Fibroblast of upper back skin (primary cell): ENCODE results near the gene ZNF200.
"Not testable (repeated sequence)": the region's sequence is repeated elsewhere in the genome, so short reads cannot be mapped to it uniquely, and the experiment has no call there.

ENCODE experiments used
- DNase-seq: peaks from one replicate; pipeline ENCODE4 v3.0.0-alpha.2; 2013

Gene ZNF200, protein sequence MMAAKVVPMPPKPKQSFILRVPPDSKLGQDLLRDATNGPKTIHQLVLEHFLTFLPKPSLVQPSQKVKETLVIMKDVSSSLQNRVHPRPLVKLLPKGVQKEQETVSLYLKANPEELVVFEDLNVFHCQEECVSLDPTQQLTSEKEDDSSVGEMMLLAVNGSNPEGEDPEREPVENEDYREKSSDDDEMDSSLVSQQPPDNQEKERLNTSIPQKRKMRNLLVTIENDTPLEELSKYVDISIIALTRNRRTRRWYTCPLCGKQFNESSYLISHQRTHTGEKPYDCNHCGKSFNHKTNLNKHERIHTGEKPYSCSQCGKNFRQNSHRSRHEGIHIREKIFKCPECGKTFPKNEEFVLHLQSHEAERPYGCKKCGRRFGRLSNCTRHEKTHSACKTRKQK

GRCh38 chr16:3234857-3235561 lies at the start of gene ZNF200:
Gene ZNF200 (minus strand): TSS chr16:3235158. CDS start chr16:3233755, 1,403 bp downstream.
- DNase-seq, result peak; percentile 94

DNA sequence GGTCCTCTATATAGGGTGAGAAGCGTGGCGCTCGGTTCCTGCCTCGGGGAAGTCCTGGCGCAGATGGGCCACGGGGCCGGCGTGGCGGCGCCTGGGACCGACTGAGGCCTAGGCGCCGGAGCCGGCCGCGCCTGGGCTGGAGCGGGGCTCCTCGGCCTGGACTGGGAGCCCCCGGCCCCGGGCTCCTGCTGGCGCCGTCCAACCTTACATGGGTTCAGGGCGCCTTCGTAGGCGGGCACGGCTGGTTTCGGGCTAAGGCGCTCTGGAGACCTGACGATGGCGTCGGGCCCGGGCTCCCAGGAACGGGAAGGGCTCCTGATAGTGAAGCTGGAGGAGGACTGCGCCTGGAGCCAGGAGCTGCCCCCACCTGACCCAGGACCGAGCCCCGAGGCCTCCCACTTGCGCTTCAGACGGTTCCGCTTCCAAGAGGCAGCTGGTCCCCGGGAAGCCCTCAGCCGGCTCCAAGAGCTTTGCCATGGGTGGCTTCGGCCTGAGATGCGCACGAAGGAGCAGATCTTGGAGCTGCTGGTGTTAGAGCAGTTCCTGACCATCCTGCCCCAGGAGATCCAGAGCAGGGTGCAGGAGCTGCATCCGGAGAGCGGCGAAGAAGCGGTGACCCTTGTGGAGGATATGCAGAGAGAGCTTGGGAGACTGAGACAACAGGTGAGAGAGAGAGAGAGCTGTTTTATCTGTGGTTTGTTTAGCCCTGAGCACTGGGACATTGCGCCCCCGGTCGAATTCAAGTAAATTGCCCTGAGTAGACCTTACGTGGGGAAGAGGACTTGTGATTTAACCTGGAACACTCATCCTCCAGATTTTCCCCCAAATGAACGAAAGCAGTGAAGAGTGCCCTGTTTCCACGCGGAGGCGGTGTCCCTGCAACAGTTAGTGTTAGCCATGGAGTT lies 48.8 kb upstream of the ZNF200 start:
- DNase-seq, result no peak

GRCh38 chr16:3282730-3283542 lies 48.0 kb upstream of the ZNF200 start, which contains the start of gene ZNF263:
Gene ZNF263 (plus strand): TSS chr16:3283491. CDS start chr16:3283819, 328 bp downstream.
- peak; percentile 98 for DNase-seq

DNA sequence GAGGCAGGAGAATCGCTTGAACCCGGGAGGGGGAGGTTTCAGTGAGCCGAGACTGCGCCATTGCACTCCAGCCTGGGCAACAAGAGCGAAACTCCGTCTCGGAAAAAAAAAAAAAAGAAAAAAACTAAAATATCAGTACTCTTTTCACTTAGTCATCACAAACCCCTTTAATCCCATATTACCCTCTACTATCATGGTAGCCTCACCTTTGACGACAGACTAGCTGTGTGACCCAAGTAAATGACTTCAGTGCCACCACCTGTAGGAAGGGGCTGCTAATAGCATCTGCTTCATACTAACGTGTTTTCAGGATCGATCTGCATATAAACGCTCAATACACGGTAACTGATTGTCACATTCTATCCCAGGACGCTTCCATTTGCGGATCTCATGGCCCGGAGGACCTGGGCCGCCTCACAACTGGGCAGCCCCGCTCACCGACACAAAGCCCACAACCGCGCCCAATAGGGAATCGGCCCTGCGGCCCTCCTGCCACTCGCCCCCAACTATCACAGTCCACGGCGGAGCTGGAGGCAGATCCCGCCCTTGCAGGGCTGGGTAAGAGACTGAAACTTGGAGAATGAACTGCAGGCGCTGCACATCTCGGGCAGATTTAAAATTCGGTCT lies 47.3 kb upstream of the ZNF200 start:
- peak; percentile 66 for DNase-seq

DNA sequence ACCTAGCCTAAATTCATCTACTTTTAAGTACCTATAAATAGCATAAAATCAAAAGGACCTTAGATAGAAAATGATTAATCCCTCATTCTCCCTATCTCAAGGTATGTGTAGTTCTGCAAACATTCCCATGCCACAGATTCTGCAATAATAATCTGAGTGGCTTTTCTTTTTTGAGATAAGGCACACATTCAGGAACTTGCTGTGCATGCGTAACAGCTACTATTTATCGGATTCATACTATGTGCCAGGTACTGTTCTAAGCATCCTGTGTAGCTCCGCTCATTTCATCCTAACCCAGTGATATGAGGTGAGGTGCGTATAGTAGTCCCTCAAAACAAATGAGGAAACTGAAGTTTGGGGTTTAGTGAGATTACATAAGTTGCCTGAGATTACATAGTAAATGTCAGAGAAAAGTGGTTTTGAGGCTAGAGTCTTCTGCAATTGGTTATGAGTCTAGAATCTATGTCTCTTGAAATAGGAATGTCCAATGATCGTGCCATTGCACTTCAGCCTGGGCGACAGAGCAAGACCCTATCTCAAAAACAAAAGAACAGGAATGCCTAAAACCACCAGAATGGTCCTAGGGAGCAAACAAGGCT lies 46.4 kb upstream of the ZNF200 start:
- DNase-seq, result no peak

GRCh38 chr16:3276679-3277078 lies 41.7 kb upstream of the ZNF200 start:
- DNase-seq, result no peak

- DNase-seq, result no peak
These were observed 40.0 kb upstream of the ZNF200 start for GRCh38 chr16:3274947-3275346.

DNA sequence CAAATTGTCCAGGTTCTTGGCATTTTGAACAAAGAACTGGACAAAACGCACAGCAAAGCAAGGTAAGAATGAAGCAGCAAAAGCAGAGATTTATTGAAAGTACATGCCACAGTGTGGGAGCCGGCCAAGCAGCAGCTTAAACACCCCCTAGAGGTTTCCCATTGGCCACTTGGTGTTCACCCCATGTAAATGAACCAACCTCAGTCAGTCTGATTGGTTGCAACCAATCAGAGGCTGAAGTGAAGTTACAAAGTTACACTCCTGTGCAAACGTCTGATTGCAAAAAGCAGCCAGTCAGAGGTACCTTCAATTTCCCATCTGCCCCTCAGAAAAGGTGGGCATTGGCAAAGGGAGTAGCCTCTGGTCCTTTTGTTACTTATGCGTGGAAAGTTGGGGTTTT lies 39.5 kb upstream of the ZNF200 start:
- peak; percentile 8 for DNase-seq

- DNase-seq, result not testable (repeated sequence)
These were observed 36.3 kb upstream of the ZNF200 start for GRCh38 chr16:3271281-3271680.

DNA sequence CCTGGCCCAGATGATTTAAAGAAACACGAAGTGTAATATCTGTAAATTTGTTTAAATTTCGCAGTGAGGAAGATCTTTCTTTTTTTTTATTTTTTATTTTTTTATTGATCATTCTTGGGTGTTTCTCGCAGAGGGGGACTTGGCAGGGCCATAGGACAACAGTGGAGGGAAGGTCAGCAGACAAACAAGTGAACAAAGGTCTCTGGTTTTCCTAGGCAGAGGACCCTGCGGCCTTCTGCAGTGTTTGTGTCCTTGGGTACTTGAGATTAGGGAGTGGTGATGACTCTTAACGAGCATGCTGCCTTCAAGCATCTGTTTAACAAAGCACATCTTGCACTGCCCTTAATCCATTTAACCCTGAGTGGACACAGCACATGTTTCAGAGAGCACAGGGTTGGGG lies 35.8 kb upstream of the ZNF200 start:
- DNase-seq, result not testable (repeated sequence)

GRCh38 chr16:3268294-3268693 lies 33.3 kb upstream of the ZNF200 start:
- no peak for DNase-seq

GRCh38 chr16:3266873-3267537 lies 32.0 kb upstream of the ZNF200 start:
- DNase-seq, result peak; percentile 36

- DNase-seq, result peak; percentile 99
These were observed 29.4 kb upstream of the ZNF200 start for GRCh38 chr16:3264137-3265036.

DNA sequence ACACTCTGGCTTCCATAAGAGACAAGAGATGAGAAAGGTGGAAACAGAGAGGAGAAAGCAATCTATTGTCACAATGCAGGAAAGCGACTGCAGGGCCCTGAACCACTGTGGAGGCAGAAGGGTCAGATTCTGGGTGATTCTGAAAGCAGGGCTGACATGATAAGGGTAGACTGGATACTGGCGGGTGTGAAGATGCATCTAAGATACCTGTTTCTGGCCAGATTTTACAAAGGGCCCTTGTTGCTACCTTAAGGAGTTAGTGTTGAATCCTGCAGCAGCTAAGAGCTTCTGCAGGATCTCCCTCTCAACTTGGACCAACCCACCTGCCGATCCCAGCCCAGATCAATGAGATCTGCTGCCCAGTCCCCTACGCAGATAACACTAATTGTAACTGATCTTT lies 27.6 kb upstream of the ZNF200 start:
- no peak for DNase-seq

DNA sequence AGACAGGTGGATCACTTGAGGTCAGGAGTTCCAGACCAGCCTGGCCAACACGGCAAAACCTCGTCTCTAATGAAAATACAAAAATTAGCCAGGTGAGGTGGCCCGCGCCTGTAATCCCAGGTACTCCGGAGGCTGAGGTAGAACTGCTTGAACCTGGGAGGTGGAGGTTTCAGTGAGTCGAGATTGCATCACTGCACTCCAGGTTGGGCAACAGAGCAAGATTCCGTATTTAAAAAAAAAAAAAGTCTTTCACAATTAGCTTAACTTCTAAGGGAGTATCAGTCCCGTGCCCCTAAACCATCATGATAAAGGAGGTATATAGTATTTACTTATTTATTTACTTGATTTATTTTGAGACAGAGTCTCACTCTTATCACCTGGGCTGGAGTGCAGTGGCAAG lies 24.9 kb upstream of the ZNF200 start:
- DNase-seq, result no peak

DNA sequence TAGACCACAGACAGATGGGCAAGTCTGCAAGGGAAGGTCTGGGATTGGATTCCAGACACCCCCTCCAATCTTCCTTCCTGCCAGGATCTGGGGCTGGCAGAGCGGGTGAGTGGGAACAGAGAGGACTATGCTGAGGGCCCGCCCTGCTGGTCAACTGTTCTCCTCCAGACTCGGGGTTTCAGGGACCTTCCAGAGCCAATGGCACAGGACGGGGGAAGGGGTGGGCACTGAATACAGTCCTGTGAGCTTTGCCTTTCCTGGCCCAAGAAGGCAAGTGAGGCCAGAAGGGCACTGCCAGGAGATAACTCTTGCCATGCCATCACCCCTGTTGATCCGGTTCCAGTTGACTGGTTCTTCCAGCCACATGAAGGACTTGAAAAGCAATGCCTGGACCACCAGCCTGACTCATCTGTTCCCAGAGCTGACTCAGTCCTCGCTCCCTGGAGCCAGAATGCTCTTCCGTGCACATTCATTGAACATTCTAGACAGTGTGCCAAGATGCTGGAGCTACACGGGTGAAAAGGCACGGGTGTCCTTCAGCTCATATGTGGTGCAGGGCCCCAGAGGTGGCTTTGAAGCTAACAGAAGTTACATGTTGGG lies 22.0 kb upstream of the ZNF200 start:
- peak; percentile 13 for DNase-seq

DNA sequence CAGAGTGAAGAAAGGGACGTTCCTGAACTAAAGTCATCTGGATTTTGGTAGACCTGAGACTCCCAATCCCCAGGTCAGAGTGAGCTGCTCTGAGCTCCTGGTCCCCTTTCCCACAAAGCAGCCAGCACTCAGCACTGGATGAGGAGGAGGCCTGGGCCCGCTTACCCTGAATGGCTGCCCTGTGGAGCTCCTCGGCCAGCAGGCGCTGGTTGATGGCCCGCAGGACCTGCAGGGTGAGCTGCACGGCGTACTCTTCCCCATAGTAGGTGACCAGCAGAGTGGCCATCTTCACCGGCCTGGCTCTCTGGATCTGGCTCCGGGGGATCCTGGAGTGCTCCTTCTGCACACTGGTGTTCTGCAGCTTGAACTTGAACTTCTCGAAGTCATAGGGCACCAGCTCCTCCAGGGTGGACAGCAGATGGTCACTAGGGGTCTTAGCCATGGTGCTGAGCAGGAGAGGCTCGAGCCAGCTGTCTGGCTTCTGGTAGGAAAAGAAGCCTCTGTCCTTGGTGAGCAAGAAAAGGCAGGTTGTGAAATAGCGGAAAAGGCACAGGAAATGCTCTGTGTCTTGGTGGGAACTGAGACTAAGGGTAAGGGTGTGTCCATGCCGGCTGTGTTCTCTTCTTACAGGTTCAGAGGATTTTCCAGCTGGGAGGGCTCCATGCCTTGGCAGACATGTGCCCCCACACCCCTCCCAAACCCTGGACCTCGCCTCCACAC lies 21.3 kb upstream of the ZNF200 start, which contains the start of gene MEFV:
Gene MEFV, minus strand, starts transcription at position 488 of the 720 bp plus-strand sequence. Its CDS starts 46 bp downstream, at position 442.
- no peak for DNase-seq

DNA sequence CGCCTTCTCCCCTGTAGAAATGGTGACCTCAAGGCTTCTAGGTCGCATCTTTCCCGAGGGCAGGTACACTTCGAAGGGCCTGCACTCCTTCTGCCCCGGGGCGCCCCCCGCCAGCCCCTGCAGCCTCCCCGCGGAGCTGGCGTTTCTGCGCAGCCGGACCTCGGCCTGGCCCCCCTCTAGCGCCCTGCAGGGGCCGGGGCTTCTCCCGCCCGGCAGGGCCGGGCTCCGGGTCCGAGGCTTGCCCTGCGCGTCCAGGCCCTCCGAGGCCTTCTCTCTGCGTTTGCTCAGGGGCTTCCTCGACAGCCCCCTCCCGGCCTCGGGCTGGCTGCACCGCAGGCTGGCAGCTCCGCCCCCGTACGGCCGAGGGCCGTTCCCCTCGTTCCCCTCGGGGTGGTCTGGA lies 19.4 kb upstream of the ZNF200 start:
- DNase-seq, result no peak
